Measurements from ENCODE around the gene GNAT1. TPM values are rescaled to one million over a fixed set of nuclear protein-coding genes. Genes with fewer than 3 reads are reported as not detected.

GNAT1 gene
- total RNA-seq, 1 donor, result not detected

DNA sequence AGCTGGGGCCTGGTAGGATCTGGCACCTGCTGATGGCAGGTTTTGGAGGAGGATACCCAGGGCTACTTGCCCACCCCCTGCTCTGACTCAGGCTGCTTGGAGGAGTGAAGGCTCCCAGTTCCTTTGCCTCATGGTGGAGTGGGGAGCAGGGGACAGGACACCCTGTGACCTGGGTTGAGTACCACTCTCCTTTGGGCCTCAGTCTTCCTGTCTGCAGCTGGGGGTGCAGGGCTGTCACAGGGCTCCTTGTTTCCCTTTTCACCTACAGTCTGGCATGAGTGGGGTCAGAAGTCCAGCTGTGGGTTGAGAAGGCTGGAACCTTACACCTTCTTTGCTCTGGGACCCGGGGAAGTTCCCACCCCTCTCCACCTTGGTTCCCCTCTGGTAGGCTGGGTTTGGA, 21.6 kb upstream of the GNAT1 start:
- DNase-seq (ENCODE audit: low read depth), result no peak
- TF ChIP-seq, protein P1, sequence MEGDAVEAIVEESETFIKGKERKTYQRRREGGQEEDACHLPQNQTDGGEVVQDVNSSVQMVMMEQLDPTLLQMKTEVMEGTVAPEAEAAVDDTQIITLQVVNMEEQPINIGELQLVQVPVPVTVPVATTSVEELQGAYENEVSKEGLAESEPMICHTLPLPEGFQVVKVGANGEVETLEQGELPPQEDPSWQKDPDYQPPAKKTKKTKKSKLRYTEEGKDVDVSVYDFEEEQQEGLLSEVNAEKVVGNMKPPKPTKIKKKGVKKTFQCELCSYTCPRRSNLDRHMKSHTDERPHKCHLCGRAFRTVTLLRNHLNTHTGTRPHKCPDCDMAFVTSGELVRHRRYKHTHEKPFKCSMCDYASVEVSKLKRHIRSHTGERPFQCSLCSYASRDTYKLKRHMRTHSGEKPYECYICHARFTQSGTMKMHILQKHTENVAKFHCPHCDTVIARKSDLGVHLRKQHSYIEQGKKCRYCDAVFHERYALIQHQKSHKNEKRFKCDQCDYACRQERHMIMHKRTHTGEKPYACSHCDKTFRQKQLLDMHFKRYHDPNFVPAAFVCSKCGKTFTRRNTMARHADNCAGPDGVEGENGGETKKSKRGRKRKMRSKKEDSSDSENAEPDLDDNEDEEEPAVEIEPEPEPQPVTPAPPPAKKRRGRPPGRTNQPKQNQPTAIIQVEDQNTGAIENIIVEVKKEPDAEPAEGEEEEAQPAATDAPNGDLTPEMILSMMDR (IDR thresholded peaks at IDR 0.05; ENCODE audit: insufficient read depth, low read length), result no peak
- no peak overlapping the region for H3K4me3 ChIP-seq (ENCODE audit: low read depth, low read length)

DNA sequence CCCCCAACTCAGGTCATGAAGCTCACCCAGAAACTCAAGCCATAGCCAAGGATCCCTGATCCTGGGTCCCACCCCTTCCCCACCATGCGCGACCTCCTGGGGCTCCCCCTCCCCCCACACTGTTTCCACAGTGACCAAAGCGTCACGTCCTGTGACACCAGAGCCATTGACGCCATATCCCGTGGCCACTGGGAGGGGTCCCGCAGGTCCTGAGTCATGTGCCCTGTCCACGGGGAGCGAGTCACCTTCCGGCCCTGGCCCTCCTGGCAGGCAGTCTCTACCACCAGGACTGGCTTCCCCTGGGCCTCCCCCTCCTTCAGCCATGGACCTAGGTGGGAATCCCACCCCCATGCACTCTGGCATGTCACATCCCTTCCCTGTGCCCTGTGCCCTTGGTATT, 20.7 kb upstream of the GNAT1 start:
- no peak overlapping the region for H3K4me3 ChIP-seq (ENCODE audit: low read depth, low read length)
- TF ChIP-seq, protein P1 (IDR thresholded peaks at IDR 0.05; ENCODE audit: insufficient read depth, low read length), result no peak
- peak; percentile 78 for DNase-seq (ENCODE audit: low read depth)

DNA sequence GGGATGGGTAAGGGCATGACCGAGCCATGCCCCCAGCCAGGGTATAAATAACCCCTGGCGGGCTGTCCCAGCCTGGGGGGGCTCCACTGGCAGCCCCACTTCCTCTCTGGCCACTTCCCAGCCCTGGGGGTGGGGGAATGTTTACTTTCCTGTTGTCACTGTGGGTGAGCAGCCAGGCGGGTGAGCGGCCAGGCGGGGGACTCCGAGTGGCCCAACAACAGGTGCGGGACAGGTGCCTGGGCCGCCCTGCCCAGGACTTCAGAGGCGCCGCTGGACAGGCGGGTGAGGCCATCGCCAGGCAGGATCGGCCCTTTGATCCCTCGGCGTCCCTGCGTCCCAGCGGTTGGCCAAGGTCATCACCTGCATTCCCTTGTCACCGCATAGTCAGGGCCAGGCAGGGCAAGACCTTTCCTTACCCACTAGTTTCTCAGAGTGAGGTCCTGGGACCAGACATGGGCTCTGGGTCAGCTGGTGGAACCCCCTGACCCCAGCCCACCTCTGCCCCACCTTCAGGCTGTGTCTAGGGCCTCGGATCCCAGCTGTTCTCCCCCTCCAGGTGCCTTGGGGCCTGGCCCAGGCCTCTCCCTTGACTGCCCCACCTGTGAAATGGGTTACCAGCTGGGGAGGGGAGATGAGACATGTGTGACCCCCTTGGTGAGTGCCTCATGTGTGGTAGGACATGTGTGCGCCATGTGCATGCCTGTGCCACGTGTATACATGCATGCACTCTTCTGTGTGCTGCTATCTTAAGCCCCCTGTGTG, 19.7 kb upstream of the GNAT1 start:
- DNase-seq (ENCODE audit: low read depth), result no peak
- H3K4me3 ChIP-seq (ENCODE audit: low read depth, low read length), result no peak overlapping the region
- TF ChIP-seq, protein P1 (IDR thresholded peaks at IDR 0.05; ENCODE audit: insufficient read depth, low read length), result no peak

DNA sequence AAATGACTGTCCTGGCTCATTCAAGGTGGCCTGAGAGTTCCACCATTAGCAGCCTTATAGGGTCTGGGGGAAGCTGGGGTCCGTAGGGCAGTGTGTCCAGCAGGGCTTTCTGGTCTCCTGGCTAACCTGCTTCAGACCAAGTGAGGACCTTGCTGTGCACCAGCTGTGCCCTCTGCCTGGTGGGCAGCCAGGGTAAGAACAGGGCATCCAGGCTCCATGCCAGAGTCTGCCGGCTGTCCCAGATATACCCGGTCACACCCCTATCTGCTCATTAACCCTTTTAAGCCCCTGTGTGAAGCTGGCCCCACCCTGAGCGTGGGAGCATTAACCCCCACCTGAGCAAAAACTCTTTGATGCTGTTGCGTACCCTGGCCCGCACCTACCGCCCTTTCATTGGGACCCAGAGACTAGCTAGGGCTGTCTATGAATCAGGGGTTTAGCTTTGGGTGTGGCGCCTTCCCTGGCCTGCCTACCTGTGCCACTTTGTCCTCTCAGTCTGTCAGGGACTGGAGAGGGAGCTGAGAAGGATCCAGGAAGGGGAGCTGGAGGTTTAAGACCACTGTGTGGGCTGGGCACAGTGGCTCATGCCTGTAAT, 18.7 kb upstream of the GNAT1 start:
- DNase-seq (ENCODE audit: low read depth), result no peak
- H3K4me3 ChIP-seq (ENCODE audit: low read depth, low read length), result no peak overlapping the region
- TF ChIP-seq, protein P1 (IDR thresholded peaks at IDR 0.05; ENCODE audit: insufficient read depth, low read length), result no peak

DNA sequence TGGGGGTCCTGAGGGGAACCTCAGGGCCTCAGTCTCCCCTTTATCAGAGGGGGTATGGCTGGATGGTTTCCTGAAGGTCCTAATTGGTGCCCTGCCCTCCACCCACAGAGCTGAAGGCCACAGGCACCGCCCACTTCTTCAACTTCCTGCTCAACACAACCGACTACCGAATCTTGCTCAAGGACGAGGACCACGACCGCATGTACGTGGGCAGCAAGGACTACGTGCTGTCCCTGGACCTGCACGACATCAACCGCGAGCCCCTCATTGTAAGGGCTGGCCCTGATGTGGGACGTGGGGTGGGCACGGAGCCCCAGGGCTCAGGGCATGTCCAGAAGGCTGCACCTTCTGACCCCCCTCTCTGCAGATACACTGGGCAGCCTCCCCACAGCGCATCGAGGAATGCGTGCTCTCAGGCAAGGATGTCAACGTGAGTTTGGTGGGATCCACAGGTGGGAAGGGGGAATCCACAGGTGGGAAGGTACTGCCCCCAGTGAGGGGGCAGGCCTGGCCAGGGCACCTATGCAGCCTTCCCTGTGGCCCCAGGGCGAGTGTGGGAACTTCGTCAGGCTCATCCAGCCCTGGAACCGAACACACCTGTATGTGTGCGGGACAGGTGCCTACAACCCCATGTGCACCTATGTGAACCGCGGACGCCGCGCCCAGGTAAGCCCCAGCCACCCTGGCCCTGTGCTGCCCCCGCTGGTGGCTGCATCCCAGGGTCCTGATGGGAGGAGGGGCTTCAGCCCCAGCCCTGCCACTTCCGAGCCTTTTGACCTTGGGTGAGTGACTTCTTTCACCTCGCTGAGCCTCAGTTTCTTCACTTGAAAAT, 17.5 kb upstream of the GNAT1 start:
- TF ChIP-seq, protein P1 (IDR thresholded peaks at IDR 0.05; ENCODE audit: insufficient read depth, low read length), result no peak
- no peak overlapping the region for H3K4me3 ChIP-seq (ENCODE audit: low read depth, low read length)
- no peak for DNase-seq (ENCODE audit: low read depth)

DNA sequence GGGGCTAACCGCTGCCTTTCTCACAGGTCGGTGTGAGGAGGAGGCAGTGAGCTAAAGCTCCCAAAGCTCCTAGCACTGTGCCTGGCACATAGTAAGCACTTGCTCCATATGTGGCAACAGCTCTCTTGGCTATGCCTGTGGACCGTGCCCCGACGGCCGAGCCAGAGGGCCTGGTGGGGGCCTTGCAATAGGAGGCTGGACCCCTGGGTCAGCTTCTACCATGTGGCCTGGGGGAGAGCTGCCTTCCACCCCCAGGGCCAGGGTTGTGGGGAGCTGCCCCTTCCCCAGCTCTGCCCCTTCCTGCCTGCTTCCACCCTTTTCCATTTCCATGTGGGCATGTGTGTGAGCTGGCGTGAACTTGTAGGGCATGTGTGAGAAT, 16.9 kb upstream of the GNAT1 start:
- TF ChIP-seq, protein P1 (IDR thresholded peaks at IDR 0.05; ENCODE audit: insufficient read depth, low read length), result no peak
- H3K4me3 ChIP-seq (ENCODE audit: low read depth, low read length), result no peak overlapping the region
- no peak for DNase-seq (ENCODE audit: low read depth)
